ENCODE results near the gene NKD1.

NKD1 gene

GRCh38 chr16:50677351-50677750 is 129.2 kb downstream of the NKD1 start:
- no peak overlapping the region for H3K4me3 ChIP-seq (ENCODE audit: low read depth, low read length)
- peak; percentile 74 for TF ChIP-seq CTCF (IDR thresholded peaks at IDR 0.05; ENCODE audit: borderline replicate concordance, insufficient read depth, low read depth, low read length)

GRCh38 chr16:50678531-50678930 is 130.3 kb downstream of the NKD1 start:
- no peak for TF ChIP-seq CTCF (IDR thresholded peaks at IDR 0.05; ENCODE audit: borderline replicate concordance, insufficient read depth, low read depth, low read length)
- H3K4me3 ChIP-seq (ENCODE audit: low read depth, low read length) = no peak overlapping the region

GRCh38 chr16:50679266-50679665 is 131.1 kb downstream of the NKD1 start:
- no peak overlapping the region for H3K4me3 ChIP-seq (ENCODE audit: low read depth, low read length)
- TF ChIP-seq CTCF (IDR thresholded peaks at IDR 0.05; ENCODE audit: borderline replicate concordance, insufficient read depth, low read depth, low read length) = no peak

- H3K4me3 ChIP-seq (ENCODE audit: low read depth, low read length) = peak overlapping the region; percentile 59
- no peak for TF ChIP-seq CTCF (IDR thresholded peaks at IDR 0.05; ENCODE audit: borderline replicate concordance, insufficient read depth, low read depth, low read length)
Observed at GRCh38 chr16:50679676-50680555, 131.7 kb downstream of the NKD1 start.

GRCh38 chr16:50680556-50680893 is 132.3 kb downstream of the NKD1 start:
- TF ChIP-seq CTCF (IDR thresholded peaks at IDR 0.05; ENCODE audit: borderline replicate concordance, insufficient read depth, low read depth, low read length) = no peak
- peak overlapping the region; percentile 59 for H3K4me3 ChIP-seq (ENCODE audit: low read depth, low read length)

- TF ChIP-seq CTCF (IDR thresholded peaks at IDR 0.05; ENCODE audit: borderline replicate concordance, insufficient read depth, low read depth, low read length) = no peak
- peak within 1 kb of the TSS; percentile 59 for H3K4me3 ChIP-seq (ENCODE audit: low read depth, low read length)
Observed at GRCh38 chr16:50681021-50681885, 133.1 kb downstream of the NKD1 start, which contains the start of gene SNX20. TSS of gene SNX20 (minus strand) at chr16:50681312. CDS start at chr16:50677526, 3,786 bp downstream.
